Gastroesophageal sphincter (tissue), 3 donors: ENCODE results near the gene PPP2R5C.

ENCODE experiments used
- POLR2A ChIP-seq, 2 donors: fragments of 450-650 bp; IDR thresholded peaks; one replicate each; pipeline ENCODE4 v1.6.1; 2017; ENCODE audit warnings: antibody characterized with exemption in 2 of 2, mild to moderate bottlenecking in 2 of 2, moderate library complexity in 1 of 2
- TF ChIP-seq, protein P1 (sequence below), 4 experiments: fragments of 200-600 bp in 2 of 4; fragments of 450-650 bp in 2 of 4; sonication (generic) in 1 of 4; IDR thresholded peaks; one replicate each; pipeline ENCODE4 v1.5.1; 2017 to 2019; ENCODE audit warnings: antibody characterized with exemption in 4 of 4, mild to moderate bottlenecking in 2 of 4, moderate library complexity in 2 of 4

DNA sequence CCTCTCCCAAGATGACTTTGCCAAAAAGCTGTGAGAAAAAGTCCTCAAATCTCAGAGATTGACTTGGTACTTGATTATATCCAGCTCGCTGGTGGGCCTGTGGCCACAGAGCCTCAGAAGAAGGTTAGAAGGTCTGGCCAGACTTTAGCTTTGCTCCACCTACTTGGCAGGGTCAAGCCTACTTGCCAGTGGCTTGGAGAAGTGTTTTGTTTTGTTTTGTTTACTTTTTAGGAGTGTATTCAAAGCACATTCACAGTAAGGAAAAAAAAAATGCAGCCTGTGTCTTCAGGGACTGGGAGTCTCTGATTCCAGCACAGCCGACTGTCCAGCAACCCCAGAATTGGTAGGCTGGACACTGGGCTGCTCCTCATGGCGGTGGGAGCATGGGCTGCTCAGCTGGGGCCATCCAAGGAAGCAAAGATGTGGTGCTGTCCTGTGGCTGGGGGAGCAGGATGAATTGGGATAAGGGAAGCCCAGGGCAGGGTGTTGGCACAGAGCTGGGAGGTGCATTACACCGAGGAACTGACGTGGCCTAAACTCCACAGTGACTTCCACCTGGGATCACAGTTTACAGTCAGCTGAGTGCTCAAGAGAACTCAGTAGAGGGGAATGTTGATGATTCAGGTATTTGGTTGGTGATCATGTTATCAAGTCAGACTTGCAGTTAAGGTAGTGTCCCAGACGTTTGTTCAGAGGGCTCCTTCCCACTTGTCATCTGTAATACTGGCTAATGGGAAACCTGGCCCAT, 73.5 kb downstream of the PPP2R5C start:
- TF ChIP-seq POLR2A (IDR thresholded peaks at IDR 0.05) = no peak
- TF ChIP-seq, protein P1, sequence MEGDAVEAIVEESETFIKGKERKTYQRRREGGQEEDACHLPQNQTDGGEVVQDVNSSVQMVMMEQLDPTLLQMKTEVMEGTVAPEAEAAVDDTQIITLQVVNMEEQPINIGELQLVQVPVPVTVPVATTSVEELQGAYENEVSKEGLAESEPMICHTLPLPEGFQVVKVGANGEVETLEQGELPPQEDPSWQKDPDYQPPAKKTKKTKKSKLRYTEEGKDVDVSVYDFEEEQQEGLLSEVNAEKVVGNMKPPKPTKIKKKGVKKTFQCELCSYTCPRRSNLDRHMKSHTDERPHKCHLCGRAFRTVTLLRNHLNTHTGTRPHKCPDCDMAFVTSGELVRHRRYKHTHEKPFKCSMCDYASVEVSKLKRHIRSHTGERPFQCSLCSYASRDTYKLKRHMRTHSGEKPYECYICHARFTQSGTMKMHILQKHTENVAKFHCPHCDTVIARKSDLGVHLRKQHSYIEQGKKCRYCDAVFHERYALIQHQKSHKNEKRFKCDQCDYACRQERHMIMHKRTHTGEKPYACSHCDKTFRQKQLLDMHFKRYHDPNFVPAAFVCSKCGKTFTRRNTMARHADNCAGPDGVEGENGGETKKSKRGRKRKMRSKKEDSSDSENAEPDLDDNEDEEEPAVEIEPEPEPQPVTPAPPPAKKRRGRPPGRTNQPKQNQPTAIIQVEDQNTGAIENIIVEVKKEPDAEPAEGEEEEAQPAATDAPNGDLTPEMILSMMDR (IDR thresholded peaks at IDR 0.05) = no peak
